ENCODE measurements around the gene MVD. TPM values are rescaled to one million over a fixed set of nuclear protein-coding genes. Genes with fewer than 3 reads are reported as not detected.
"Not testable (repeated sequence)": the region's sequence is repeated elsewhere in the genome, so short reads cannot be mapped to it uniquely, and the experiment has no call there.

MVD gene
- polyA plus RNA-seq, 1 donor: 27.3 TPM

DNA sequence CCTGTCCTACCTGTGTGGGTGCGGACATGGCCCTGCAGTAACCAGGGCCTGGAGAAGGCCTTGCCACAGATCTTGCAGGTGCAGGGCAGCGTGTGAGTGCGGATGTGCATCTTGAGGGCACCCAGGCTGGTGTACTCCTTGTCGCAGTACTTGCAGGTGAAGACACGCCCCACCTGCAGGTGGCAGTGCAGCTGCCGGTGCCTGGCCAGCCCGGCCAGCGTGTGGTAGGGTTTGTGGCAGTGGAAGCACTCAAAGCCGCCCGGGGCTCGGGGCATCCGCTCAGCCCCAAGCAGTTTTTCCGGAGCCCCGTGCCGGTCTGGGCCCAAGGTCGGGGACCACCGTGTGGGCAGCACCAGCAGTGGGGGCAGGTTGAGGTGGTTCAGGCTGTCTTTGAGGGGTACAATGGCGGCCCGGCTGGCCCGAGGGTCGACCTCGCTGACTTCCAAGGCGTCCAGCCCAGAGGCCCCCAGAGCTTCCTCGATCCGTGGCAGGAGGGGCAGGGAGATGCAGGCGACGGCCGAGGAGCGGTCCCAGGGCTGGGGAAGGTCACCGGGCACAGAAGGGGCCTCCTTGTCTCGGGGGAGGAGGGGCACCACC, 18.3 kb upstream of the MVD start:
- no peak for DNase-seq

DNA sequence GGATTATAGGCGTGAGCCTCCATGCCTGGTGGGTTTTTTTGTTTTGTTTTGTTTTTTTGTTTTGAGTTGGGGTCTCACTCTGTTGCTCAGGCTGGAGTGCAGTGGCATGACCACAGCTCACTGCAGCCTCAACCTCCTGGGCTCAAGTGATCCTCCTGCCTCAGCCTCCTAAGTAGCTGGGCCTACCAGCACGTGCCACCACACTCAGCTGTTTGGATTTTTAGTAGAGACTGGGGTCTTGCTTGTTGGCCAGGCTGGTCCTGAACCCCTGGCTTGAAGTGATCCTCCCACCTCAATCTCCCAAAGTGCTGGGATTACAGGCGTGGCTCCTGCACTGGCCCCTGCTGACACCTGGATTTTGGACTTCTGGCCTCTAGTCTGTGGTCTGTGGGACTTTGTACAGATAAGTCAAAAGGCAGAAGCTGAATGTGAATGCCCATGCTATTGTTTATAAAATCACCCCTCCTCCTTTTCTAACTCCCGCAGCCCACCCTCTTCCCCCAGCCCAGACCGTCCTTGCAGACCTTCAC, 17.7 kb upstream of the MVD start:
- DNase-seq: no peak

DNA sequence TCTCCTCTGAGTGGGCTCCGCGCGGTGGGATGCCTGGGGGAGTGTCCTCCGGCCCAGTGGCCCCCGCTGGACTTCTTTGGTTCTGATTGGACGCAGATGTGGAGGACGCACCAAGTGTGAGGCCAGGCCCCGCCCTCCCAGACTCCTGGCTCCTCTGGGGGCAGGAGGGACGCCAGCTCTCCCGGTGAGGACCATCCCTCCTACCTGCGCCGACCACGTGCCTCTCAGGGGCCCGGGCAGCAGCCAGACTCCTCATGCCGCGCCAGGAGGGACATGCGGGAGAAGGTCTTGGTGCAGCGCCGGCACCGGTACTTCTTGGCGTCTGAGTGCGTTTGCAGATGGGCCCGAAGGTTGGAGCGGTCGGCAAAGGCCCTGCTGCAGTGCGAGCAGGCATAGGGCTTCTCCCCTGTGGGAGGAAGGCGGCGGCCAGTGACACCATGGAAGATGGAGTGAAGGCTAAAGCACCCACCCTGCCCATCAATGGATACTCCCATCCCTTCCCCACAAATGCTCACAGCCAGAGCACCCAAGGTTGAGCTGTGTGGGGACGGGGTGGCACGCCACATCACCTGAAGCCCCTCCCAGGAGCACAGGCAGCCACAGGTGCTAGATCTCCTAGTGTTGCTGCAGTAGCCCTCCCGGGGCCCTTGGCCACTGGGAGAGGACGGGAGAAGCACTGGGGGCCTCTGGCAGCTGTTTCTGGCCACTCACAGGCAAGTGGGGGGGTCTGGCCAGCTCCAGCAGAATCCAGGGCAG, 15.5 kb upstream of the MVD start:
- DNase-seq: no peak

DNA sequence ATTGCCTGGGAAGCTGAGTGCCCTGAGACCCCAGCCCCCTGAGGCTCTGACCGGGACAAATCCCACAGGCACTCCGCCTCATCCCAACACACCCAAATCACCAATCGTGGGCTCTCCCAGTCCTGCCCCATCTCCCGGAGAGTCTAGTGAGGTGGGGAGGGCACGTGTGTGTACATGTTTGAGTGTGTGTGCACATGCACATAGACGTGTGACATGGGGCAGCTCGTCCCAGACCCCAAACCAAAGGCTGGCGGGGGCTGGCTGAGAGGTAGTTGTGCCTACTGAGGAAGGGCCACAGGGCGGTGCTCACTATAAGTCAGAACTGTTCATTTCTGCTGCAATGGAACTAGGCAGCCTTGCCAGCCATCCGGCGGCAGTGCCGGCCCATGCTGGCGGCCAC, 14.8 kb upstream of the MVD start:
- no peak for DNase-seq

DNA sequence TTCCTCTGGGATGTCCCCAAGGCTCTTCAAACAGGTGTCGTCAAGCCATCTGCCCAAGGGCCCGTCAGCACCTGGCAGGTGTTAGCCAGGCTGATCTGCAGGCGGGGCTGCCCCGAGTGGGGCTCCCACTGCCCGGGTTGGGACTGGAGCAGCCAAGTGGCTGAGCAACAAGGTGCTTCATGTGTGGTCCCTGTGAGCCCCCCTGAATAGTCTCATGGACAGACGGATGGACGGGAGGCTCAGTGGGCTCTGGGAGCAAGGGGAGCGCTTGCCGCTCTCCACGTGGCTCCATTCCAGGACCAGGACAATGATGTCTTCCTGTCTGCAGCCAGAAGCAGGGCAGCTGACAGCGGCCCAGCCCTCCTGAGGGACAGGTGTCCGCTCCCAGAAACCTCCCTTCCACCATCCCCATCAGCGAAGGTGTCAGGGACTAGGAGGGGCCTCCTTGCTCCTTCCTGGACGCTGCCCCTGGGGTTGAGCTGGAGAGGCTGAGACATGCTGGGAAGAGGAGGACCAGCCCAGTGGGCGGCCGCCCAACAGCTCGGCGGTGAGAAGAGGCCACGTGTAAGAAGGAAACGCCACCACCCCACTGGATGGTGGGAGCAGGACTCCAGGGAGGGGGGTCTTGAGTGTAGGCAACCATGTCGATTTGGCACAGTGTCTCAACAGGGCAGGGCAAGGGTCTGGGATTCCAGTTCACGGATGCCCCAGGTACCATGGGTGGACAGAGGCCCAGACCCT, 13.8 kb upstream of the MVD start:
- DNase-seq: no peak

DNA sequence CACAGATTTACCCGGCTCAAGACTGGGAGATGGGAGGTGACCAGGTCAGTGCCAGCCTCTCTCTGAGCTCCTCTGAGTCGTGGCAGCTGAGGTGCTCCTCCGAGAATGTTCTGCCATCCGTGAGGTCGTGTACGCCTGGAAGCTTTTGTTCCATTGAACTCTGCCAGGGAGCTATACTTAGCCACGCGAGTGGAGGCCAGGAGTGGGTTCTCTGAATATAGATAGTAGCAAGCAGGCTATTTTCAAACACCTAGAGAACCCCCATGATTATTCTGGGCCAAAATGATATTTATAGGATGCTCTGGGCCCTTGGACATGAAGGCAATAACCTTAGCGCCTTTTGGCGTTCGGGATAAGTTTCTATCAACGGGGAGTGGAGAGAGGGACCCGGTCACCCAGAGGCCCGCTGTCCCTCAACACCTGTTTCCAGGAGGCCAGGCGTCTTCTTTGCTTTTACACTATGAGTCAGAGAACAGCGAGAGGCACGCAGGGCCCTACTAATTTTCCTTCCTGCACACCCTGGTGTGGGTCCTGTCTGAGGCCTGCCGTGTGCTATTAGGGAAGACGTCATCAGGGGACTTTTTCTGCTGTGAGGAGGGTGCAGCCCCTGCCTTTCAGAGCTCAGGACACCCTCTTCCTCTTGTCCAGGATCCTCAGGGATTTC, 11.0 kb upstream of the MVD start:
- no peak for DNase-seq

DNA sequence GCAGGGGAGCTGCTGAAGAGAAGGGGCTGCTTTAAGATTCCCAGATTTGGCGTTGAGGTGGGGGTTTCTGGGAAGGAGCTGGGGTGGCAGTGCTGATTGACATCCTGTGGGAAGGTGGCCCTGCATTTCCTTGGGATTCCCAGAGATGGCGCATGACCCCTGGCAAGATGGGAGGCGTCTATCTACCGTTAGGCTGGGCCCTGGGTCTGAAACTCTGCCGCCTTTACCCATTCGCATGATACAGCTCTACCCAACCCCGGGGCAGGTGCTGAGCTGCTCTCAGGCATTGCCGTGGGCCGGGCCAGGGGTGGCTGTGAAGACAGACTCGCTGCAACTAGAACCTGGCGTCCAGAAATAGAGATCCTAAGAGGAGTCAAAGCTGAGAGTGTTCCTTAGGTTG, 9.9 kb upstream of the MVD start:
- DNase-seq: no peak

DNA sequence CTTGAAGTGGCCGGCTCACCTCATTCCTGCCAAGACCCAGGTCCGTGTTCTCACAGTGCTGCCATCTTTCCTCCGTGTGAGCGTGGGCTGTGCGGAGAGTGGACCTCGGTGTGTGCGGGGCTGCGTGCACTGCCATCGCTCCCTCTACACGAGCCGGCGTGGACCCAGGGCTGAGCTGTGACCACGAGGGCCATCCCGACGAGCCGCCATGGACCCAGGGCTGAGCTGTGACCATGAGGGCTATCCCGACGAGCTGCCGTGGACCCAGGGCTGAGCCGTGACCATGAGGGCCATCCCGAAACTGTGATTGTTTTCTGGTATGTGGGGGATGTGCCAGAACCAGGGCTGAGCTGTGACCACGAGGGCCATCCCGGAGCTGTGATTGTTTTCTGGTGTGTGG, 8.9 kb upstream of the MVD start:
- no peak for DNase-seq

DNA sequence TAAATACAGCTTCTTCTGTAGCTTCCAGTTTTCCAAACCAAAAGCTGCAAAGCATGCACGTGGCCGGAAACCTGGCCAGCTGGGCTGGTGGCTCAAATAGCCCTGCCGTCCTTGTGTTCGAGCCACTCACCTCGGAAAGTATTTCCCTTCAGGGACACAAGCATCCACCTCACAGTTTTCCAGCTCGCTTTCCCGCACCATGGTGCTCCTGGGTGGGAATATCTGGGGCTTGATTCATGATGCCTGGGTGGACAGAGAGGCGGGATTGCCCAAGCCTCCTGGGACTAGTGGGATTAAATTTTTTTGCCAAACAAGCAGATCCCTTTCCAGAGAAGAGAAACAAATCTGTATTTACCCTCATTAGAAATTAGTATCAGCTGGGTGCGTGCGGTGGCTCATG, 7.1 kb upstream of the MVD start:
- no peak for DNase-seq

DNA sequence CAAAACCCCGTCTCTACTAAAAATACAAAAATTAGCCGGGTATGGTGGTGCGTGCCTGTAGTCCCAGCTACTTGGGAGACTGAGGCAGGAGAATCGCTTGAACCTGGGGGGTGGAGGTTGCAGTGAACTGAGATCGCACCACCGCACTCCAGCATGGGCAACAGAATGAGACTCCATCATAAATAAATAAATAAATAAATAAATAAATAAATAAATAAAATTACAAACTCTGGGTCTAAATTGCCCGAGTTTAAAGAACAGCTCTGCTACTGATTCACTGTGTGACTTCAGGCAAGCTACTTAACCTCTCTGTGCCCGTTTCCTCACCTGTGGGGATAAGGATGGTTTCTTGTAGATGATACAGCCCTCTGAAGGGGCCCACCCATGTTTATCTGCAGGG, 6.6 kb upstream of the MVD start:
- DNase-seq: not testable (repeated sequence)

DNA sequence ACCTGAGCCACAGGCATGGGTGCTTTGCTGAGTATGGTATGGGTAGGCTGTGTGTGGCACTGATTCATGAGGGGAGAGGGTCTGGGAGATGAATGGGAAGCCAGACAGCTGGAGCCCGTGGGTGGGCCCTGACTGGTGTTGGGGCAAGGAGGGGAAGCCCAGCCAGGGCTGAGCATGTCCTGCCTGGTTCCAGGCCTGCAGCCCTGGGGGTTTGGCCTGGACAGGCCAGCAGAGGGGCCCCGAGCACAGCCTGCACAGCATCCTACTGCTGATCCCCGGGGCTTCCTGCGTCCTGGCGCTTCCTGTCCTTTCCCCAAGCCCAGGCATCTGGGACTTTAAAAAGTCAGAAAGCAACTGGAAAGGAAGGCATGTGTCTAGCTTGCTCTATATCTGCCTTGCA, 4.6 kb upstream of the MVD start:
- no peak for DNase-seq

DNA sequence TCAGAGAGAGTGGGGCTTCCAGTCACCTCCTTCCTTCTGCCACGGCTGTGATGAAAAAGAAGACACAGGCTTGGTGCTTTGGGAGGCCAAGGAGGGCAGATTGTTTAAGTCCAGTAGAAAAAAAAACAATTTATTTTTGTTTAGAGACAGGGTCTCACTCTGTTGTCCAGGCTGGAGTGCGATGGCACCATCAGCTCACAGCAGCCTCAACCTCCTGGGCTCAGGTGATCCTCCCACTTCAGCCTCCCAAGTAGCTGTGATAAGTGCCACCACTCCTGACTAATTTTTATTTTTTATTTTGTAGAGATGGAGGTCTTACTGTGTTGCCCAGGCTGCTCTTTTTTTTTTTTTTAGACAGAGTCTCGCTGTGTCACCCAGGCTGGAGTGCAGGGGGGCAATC, 2.7 kb upstream of the MVD start:
- DNase-seq: no peak

DNA sequence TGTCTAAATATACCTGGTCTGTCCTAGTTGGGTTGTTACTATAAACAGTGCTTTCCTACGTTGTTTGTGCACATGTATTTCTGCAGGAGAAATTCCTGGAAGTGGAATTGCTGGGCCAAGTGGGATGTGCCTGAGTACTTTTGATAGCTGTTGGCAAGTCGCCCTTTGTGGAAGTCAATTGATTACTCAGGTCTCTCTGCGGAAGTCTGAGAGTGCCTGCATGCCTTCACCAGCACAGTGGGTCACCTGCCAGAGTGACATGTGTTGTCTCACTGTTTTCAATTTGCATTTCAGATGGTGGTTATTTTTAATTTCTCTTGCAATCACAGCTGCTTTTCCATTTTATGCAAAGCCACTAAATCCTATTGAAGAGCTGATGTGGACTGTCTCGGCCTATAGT, 2.3 kb upstream of the MVD start:
- DNase-seq: no peak

DNA sequence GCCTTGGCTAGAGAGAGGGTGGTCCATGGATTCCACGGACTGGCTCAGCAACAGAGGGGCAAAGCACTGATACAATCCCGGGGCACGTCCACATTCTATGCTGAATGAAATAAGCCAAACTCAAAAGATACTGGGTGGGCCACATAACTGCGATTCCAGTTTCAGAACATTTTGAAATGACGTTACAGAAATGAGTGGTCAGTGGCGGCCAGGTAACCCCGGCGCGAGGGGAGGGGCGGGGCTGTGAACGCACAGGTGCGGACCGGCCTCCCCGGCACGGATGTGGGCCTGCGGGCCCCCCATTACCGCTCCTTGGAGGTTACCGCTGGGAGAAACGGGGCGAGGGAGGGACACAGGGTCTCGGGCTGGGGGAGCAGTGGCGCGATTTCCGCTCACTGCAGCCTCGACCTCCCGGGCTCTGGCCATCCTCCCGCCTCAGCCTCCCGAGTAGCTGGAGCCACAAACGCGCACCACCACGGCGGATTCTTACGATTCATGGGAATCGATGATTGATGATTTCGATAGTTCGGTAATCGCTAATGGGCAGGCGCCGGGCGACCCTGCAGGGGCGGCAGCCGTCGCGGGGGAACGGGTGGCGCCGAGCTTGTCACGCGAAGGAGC, 559 bp downstream of the MVD start:
- DNase-seq: no peak

DNA sequence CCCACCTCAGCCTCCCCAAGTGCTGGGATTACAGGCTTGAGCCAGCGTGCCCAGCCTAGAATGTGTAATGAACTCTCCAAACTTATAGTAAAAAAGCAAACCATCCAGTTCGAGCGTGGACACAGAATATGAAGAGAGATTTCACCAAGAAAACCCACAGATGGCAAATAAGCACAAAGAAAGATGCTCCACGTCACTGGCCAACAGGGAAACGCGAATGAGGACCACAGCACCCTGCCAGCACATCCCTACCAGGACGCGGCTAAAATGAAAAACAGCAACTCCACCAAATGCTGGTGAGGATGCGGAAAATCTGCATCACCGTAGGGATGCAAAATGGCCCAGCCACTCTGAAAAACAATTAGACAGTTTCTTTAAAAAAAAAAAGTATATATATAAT, 1.4 kb downstream of the MVD start:
- no peak for DNase-seq

DNA sequence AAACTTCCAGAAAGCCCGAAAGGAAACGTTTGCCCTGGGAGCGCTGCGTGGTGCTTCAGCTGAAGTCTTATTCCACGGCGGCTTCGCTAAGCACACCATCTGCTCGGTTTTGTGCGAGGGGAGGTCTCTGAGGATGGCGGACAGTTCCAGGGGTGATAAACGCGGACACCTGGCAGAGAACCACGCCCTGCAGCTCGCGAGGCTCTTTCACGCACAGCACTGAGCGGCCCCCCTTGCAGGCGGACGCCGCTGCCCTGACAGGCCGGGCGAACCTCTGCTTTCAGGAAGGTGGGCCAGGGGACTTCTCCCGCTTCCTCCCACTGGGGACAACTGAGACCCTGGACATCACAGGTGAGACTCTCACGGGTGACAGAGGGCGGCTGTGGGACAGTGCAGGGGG, 3.7 kb downstream of the MVD start:
- no peak for DNase-seq

DNA sequence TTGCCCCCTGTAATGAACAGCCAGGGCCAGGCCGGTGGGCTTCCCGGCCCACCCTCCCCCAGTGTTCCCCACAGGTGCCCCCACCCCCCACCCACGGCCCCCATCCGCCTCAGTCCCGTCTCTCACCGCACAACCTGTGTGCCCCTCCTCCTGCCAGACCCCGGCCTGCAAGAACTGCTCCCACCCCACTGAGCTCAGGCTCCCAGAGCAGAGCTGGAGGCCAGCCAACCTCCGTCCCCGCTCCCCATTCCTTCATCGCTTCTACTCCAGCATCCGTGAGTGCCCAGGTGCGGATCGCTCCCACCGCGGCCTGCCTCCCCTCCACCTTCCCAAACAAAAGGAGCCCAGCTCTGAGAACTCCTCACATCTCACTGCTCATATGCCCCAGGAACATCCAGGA, 4.2 kb downstream of the MVD start:
- no peak for DNase-seq

DNA sequence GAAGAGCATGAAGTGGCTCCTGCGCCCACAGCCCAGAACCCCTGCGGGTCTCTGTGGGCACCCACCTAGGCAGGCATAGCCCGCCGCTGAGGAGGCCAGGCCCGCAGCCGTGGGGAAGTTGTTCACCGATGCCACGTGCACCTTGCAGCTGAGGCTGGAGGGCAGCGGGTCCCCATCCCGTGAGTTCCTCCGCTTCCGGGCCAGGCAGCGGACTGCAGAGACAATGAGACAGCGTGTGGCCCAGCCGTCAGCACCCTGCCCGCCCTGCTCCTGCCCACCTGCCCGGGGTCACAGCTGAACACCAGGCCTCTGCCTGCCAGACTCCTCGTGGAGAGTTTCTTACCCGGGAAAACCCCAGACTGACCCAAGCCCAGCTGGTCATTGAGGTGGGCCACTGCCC, 5.5 kb downstream of the MVD start:
- DNase-seq: no peak

DNA sequence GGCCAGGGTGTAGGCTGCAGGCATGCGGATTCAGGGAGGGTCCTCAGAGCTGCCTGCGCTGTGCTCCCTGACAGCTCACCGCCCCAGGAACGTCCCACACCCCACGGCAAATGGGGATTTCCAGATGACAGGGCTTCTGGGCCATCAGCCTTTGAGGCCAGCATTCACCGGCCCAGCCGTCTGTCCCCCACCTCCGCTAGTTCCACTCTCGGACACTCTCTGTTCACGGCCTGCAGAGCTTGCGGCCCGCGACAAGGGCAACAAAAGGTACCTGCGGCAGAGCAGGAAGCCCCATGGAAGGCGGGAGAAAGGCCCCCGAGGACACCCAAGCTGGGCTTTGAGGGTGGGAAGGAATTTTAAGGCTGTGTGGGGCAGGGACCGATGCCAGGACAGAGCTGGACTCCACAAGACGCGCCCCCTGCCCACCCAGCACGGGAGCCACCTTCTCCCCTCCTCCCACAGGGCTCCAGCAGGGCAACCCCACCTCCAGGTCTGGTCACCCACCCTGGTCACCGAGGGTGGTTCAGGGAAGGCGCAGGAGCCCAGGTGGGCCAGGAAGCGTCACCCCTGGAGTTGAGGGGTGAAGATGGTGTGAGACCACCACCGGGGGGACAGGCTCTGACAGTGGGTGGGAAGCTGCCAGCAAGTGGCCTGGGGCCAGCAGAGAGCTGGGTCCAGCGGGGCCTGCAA, 6.5 kb downstream of the MVD start:
- no peak for DNase-seq

DNA sequence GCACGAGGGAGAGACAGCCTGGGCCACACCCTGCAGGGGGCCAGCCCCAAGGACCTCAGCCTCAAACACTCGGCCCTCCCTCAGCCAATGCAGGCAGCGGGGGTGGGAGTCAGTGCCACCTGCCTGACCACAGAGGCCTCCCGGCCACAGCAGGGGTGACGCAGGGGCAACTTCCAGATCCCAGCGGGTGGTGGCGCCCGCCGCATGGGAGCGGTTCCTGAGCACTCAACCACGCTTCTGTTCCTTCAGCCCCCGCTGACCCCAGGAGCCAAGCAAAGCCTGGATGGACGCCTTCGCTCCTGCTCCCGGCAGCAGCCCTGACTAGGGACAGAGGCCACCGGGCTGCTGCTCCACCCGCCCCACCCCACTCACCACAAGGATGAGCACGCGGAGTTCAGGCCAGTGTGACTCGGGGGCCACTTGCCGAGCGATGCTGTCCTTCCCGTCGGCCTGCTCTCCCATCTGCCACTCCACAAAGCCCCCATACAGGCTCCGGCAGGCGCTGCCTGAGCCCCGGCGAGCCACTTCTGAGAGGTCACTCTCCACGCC, 7.1 kb downstream of the MVD start:
- no peak for DNase-seq

DNA sequence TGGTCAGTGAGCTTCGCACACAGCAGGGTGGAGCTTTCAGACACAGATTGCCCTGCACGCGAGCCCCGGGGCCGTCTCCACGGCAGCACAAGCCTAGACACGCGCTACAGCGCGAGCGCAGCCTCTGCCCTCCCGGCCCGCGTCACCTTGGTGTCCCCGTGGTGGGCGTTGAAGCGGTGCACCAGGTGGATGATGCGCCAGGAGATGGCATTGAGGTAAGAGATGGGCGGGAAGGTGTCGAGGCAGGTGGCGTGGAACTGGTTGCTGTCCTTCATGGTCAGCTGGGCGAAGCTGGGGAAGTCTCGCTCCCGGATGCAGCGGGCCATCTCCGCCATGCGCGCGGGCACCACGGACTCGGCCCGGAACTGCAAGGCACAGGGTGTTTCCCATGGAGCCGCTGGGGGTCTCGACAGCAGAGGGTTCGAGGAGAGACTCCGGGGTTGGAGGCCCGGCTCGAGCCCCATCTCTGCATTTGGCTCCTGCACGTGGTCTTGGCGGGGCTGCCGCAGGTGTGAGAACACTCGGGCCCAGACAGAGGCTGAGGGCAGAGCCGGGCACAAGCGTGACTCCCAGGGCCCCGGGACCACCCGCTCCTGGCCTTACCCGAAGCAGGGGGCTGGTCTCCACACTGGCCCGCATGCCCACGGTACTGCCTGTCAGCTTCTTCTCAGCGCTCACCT, 7.7 kb downstream of the MVD start:
- DNase-seq: no peak

Measured in hindlimb muscle (tissue), 1 donor.